ENCODE results near the gene CEP57L1. TPM values are rescaled to one million over a fixed set of nuclear protein-coding genes. Genes with fewer than 3 reads are reported as not detected.

Gene CEP57L1
- total RNA-seq, 1 donor from 2014 or later = 14.0 TPM

DNA sequence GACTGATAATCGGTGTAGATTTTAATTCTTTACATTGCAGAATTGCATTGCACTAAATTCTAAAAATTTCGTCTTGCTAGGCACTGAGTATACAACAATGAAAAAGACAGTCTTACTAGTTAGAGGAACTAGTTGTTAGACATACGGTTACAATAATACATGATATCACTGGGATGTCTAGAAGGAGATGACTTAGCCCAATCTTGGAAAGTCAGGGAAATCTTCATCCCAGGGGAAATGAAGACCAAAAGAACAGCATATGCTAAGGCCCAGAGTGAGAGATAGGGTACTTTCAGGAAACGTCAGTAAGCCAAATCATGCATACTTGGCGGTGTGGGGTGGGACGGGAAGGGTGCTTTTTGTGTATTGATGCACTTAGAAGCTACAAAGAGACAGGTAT is 901 bp downstream of the CEP57L1 start:
- H3K9me3 Mint-ChIP-seq (ENCODE audit: low read depth) = no peaks in the 10 kb centered on the region
- H3K27me3 Mint-ChIP-seq (ENCODE audit: low read depth) = no peaks in the 10 kb centered on the region
- DNase-seq (ENCODE audit: low spot score) = no peak
- TF ChIP-seq CTCF (IDR thresholded peaks at IDR 0.05) = no peak
- peak overlapping the region; percentile 78 for H3K4me3 Mint-ChIP-seq (ENCODE audit: unreplicated experiment)
- peak overlapping the region; percentile 99 for H3K27ac Mint-ChIP-seq (ENCODE audit: unreplicated experiment)
- H3K4me1 Mint-ChIP-seq (ENCODE audit: low read depth) = peaks cover 41% of the 10 kb centered on the region
- peaks cover 1% of the 10 kb centered on the region for H3K36me3 Mint-ChIP-seq (ENCODE audit: low read depth)

GRCh38 chr6:109097661-109098060 is 2.4 kb downstream of the CEP57L1 start:
- Mint-ChIP-seq H3K9me3 (ENCODE audit: low read depth) (no peaks in the 10 kb centered on the region), H3K36me3 (ENCODE audit: low read depth) (peaks cover 1% of the 10 kb centered on the region), H3K27me3 (ENCODE audit: low read depth) (no peaks in the 10 kb centered on the region), H3K27ac (ENCODE audit: unreplicated experiment) (no peak overlapping the region), H3K4me3 (ENCODE audit: unreplicated experiment) (no peak overlapping the region), H3K4me1 (ENCODE audit: low read depth) (peaks cover 26% of the 10 kb centered on the region)
- DNase-seq (ENCODE audit: low spot score) = no peak
- TF ChIP-seq CTCF (IDR thresholded peaks at IDR 0.05) = no peak

DNA sequence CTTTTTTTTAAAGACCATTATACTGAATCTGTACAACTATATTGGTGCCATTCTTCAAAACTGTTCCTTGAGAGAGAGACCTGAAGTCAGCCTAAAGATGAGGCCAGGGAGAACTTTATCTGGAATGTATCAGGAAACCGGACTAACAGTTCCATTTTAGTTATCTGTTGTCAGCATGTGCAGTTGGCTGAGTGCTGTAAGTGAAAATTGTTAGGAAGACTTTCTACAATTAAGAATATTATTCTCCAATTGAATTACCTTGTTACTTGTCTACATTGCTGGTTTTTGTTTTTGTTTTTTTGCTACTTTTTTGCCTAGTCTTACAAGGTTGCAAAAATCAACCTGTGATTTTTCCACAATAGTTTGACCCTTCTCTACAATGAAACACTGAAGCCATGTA is 7.5 kb downstream of the CEP57L1 start:
- no peak for DNase-seq (ENCODE audit: low spot score)
- no peak overlapping the region for H3K27ac Mint-ChIP-seq (ENCODE audit: unreplicated experiment)
- no peaks in the 10 kb centered on the region for H3K27me3 Mint-ChIP-seq (ENCODE audit: low read depth)
- TF ChIP-seq CTCF (IDR thresholded peaks at IDR 0.05) = no peak
- H3K9me3 Mint-ChIP-seq (ENCODE audit: low read depth) = no peaks in the 10 kb centered on the region
- no peaks in the 10 kb centered on the region for H3K4me1 Mint-ChIP-seq (ENCODE audit: low read depth)
- H3K36me3 Mint-ChIP-seq (ENCODE audit: low read depth) = peaks cover 1% of the 10 kb centered on the region
- no peak overlapping the region for H3K4me3 Mint-ChIP-seq (ENCODE audit: unreplicated experiment)

- H3K27ac Mint-ChIP-seq (ENCODE audit: unreplicated experiment) = no peak overlapping the region
- peaks cover 1% of the 10 kb centered on the region for H3K36me3 Mint-ChIP-seq (ENCODE audit: low read depth)
Observed at GRCh38 chr6:109103942-109104341, 8.6 kb downstream of the CEP57L1 start.

DNA sequence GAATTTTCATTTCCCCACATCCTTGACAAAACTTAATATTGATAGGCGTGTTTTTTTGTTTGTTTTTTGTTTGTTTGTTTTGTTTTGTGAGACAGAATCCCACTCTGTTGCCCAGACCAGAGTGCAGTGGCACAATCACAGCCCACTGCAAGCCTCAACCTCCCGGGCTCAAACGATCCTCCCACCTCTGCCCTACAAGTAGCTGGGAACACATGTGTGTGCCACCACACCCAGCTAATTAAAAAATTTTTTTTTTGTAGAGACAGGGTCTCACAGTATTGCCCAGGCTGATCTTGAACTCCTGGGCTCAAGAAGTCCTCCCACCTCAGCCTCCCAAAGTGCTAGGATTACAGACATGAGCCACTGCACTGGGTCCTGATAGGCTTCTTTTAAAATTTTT is 9.2 kb downstream of the CEP57L1 start:
- Mint-ChIP-seq H3K27me3 (ENCODE audit: low read depth) (no peaks in the 10 kb centered on the region), H3K27ac (ENCODE audit: unreplicated experiment) (no peak overlapping the region), H3K4me3 (ENCODE audit: unreplicated experiment) (no peak overlapping the region), H3K36me3 (ENCODE audit: low read depth) (no peaks in the 10 kb centered on the region), H3K4me1 (ENCODE audit: low read depth) (no peaks in the 10 kb centered on the region), H3K9me3 (ENCODE audit: low read depth) (no peaks in the 10 kb centered on the region)
- TF ChIP-seq CTCF (IDR thresholded peaks at IDR 0.05) = no peak
- DNase-seq (ENCODE audit: low spot score) = no peak

More at GRCh38 chr6:109103942-109104341, 8.6 kb downstream of the CEP57L1 start:
- Mint-ChIP-seq H3K4me1 (ENCODE audit: low read depth) (no peaks in the 10 kb centered on the region), H3K4me3 (ENCODE audit: unreplicated experiment) (no peak overlapping the region), H3K9me3 (ENCODE audit: low read depth) (no peaks in the 10 kb centered on the region), H3K27me3 (ENCODE audit: low read depth) (no peaks in the 10 kb centered on the region)
- no peak for DNase-seq (ENCODE audit: low spot score)
- no peak for TF ChIP-seq CTCF (IDR thresholded peaks at IDR 0.05)

Data from chondrocyte (in vitro differentiated cells).